ENCODE data around the gene AGTPBP1.

Gene AGTPBP1

DNA sequence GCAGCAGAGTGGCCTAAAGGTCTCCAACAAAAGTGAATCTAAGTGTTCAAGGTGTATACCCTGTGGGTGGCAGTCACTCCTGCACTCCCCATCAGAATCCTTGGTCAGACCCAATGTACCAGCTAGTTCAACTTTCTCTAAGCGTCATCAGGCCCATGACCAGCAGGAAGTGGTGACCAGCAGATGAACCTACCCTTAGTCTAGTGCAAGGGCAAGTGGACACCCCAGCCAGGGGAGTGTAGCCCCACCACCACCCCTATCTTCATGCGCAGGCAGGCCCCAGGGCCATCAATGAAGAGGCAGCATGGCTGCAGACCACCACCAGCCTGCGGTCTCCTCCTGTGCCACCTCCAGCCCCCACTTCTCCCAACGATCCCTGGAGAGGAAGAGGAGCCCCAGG lies 213.1 kb downstream of the AGTPBP1 start:
- no peak for DNase-seq

DNA sequence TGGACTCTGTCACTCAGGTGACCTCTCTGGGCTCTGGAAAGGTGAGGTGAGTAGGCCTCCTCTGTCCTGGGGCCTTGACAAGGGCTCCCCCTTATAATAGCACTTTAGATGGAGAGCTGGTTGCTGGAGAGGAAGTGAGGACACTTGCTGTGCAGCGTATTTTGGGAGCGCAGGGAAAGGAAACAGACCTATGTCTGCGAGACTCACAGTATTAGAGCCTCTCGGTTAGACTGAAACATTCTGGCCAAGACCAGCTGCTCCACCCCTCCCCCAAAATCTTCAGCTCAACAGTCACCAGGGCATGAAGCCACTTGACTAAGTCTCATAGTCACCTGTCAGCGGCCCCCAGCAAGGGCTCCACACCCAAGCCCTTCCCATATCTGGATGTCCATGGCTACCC lies 213.6 kb downstream of the AGTPBP1 start:
- no peak for DNase-seq

DNA sequence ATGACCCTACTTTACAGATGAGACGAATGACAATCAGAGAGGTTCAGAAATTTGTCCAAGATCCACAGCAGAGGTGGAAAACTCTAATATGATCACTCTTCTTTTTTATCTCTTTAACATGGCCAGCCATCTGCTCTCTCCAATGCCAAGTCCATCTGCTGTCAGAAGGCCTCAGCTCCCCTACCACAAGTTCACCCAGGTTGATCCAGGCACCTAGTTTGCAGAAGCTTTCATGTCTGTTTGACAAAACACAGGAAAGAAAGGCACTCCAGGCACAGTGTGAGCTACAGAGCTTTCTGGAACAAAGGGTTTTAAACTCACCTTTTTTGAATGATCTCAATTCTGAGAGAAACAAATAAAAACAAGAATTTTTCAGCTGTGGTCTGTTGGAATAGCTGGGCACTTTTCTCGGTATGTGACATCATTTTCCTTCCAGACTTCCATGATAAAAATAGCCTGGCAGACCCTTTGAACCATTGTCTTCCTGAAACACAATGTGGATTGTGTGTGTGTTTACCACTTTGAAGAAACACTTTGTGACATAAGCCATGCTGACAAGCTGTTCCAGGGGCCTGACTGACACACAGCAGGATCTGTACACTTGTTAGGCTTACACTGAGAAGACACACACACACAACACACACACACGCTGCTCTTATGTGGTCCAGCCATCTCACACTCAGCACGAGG lies 214.3 kb downstream of the AGTPBP1 start:
- DNase-seq: no peak

DNA sequence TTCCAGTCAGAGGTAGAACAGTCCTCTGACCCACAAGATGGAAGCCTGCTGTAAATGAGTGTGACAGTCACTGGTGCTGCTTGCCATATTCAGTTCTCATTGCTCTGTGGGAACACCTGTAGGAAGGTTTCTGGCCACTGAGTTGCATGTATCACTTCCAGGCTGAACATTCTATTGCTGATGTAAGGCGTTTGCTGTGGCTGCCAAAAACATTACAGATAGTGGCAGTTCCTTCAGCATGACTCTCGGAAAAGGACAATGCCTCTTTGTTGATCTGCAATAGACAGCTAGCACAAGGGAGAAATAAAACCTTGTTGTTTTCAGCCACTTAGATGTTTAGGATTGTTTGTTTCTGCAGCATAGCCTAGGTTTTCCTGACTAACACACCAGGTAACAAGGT lies 217.2 kb downstream of the AGTPBP1 start:
- DNase-seq: no peak

DNA sequence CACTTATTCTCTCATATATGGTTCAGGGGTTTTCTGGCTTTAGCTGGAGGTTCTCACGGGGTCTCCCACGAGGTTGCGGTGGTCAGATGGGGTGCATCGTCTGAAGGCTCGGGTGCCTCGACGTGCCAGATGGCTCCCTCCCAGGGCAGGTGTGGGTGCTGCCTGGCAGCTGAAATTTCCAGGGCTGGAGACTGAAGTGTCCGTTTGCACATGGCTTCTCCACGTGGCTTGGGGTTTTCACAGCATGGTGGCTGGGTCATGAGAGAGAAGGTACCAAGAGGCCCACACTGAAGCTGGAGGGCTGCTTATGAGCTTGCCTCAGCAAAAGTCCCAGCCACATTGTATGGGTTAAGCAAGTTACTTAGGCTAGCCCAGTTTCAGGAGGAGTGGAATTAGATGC lies 218.6 kb downstream of the AGTPBP1 start:
- no peak for DNase-seq

DNA sequence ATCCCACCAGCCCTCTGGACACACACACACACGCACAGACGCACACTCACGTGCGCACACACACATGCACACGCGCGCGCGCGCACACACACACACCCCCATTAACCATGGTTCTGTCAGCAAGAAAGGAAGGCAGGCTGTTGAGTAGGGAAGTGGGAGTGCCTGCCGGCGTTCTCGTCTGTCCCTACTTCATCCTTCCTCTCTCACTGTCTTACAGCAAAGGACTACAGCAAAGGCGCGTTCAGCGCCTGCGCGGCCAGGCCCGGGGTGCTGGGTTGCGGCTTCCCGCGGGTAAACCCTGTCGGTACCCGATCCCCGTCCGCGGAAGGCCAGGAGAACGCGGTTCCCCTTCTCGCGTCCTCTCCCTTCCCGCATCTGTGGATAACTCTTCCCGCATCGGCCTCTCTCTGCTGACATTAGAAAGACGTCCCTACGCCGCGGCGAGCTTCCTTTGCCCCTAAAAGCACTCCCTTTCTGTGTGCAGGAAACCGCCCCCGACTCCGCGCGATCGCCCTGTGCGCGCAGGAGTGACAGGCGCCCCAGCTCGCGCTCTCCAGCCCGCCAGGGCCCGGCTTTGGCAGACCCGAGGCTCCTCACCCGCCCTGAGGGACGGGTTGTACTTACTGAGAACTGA lies 219.2 kb downstream of the AGTPBP1 start:
- DNase-seq: peak; percentile 44 to 59

DNA sequence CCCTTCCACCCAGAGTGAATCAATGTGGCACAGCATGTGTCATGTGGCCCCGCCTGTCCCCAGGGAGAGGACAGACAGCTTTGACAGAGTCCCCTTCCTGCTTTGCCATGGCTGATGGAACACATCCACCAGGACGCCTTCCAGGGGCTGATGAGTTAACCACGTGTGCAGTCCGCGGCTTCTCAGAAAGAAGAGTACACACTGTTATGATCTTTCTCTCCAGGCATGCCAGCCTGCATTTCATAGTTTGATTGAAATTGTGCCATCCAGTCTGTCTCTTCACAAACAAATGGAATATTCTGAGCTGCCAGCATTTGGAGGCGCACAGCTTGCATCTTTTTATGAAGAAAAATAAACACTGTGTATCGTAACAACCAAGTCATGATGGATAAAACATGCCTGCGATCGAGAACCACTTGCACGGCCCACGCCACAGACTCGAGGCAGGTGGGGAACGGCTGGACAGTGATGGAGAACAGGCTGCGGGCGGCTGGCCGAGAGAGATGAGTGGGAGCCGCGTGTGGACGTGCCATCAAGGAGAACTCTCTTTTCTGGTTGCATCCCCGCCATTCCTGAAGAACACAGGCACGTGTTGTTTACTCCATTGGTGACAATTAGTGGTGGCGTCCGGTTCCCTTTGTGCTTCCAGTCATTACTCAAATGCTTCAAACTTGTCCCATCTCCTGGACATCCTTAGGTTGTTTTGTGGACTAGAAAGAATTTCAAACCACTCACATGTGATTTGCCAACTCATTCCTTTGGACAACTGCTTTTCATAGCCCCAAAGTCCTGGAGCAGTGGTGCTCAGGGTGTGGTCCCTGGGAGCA lies 220.2 kb downstream of the AGTPBP1 start:
- DNase-seq: no peak

DNA sequence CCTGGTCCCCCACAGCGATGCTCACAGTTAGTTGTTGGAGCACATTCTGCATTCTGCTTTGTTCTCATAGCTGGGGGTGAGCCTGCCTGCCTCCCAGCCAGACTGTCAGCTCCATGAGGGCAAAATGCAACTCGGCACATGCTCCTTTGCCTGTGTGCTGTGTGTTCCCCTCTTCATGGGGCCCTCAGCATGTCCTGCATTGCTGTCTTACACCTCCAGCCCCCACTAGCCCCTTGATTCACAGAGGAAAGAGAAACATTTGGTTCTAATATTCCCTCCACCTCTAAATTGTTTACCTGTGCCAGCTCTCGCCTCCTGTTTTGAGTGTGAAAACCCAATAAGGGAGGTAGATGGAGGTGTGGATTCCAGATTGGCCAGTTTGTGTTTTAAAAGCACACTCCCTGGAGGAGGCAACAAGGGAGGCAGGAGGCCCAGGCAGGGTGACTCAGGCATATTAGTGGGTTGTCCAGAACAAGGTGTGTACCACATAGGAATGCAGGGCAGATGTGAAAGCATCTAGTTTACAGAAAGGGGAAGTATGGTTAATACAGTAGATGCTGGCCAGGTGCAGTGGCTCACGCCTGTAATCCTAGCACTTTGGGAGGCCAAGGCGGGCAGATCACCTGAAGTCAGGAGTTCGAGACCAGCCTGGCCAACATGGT lies 224.6 kb downstream of the AGTPBP1 start:
- no peak for DNase-seq

DNA sequence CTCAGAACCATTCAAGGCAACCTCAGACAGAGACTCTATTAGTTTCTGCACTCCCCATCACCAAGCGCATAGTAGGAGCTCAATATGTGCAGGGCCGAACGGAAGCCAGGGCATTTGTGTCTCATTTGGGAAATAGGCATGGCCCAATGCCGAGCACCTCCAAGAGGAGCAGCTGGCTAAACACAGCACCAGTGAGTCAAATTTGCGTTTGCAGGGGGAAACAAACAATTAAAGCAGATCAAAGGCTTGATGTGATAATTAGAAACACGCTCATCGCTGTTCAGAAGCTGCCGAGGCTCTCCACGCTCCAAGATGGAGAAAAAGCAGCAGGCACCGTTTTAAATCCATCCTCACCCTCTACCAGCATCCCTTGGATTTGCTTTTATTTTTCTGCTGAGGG lies 225.3 kb downstream of the AGTPBP1 start:
- no peak for DNase-seq

DNA sequence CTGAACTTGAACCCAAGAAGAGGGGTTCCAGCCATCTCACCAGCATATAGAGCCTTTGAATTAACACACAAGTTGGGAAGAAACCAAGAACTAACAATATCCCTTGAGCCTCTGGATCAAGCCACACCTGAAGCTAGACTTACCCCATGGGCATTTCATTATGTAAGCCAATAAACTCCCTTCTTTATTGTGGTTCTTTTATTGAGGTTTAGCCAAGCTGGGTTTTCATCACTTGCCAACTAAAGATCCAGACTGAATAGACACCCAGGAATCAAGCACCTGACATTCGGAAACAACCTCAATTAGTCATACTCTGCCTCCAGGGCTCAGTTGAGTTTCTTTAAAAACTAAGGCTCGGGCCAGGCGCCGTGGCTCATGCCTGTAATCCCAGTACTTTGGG lies 226.7 kb downstream of the AGTPBP1 start:
- no peak for DNase-seq

DNA sequence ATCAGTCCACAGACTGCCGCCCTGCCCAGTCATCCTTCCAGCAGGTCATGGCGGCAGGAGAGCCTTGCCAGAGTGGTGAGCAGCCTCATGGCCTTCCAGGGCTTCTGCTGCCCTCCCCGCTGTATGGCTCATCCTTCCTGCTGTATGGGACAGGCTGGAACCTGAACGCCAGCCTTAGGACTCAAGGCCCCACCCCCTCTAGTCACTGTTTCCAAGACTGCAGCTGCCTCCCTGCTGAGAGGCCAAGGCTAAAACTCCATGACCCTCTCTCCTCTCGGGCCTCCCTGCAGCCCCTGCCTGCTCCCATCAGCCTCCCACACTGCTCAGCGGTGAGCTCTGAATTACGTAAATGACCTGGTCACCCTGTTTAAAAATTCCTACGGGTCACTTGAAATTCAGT lies 227.5 kb downstream of the AGTPBP1 start:
- DNase-seq: no peak

DNA sequence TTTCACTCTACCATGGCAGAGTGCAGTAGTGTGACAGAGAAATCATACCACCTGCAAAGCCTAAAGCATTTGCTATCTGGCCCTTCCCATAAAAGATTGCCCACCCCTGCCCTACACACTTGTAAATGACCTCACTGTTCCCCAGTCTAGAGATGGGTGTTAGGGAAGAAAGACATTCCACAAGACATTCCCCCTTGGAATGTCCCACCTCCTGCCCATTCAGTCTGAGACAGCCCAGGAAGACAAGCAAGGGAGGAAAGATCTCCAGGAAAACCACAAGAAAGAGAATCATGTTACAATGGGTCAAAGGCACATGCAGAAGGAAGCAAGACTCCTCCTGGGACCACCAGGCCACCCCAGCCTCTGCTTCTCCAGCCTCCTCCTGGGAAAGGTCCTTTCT lies 230.0 kb downstream of the AGTPBP1 start:
- DNase-seq: no peak

DNA sequence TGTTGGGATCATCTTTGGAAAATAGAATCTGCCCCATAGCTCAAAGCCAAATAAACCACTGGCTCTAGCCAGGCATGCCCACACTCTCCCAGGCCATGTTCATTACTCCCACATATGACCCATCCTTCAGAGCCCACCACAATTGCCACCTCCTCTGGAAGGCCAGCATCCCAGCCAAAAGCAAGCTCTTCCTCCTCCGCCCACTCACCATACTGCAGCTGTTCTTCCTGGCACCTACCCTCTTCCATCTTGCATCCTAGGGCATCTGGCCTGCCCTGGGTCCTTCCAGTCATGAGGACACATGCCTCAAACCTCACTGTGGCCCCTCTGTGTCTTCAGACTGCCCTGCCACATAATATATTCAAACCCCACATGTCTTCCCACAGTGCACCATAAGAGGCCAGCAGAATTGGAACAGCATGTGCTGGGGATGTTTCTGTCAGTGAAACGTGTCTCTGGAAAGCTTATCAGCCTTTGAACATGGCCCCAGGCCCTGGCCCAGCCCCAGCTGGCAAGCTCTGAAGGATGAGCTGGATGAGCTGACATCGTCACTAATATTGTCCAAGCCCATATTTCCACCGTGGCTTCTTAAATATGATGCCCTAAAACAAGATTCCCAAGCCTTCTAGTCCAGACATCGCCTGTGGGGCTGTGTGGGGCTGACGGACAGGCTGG lies 230.8 kb downstream of the AGTPBP1 start:
- no peak for DNase-seq

DNA sequence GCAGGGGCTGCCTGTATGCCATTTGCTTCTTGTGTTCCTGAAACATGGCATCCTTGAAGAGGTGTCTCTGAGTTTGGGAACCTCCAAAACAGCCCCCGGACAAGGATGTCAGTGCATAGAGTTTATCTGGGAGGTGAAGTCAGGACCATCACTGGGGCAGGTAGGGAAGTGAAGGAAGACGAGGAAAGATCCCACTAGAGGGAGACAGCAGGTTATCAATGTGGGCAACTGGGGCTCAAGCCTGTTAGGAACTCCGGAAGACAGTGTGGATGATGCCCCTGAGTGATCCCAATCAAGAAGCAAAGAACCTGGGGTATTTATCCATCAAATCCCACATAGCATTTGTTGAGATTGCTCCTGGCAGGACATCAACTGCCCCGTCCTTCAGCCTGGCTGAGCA lies 233.1 kb downstream of the AGTPBP1 start:
- no peak for DNase-seq

DNA sequence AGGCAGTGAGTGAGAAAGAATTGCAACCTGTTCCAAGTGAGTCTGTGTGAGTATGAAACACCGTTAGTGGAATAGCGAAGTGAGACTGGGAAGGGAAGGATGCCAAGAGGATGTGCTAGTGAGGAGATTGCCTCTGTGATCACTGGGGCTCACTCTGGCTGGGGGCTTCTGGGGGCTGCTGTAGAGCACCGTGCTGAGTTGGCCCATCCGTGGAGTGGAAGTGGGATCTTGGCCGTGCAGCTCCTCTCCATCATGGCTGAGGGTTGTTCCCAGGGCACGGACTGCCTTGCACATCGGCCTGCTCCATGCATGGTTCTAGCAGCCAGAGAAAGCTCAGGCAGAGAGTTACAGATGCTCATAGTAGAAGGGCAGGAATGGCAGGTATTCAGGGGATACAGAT lies 236.1 kb downstream of the AGTPBP1 start:
- no peak for DNase-seq

DNA sequence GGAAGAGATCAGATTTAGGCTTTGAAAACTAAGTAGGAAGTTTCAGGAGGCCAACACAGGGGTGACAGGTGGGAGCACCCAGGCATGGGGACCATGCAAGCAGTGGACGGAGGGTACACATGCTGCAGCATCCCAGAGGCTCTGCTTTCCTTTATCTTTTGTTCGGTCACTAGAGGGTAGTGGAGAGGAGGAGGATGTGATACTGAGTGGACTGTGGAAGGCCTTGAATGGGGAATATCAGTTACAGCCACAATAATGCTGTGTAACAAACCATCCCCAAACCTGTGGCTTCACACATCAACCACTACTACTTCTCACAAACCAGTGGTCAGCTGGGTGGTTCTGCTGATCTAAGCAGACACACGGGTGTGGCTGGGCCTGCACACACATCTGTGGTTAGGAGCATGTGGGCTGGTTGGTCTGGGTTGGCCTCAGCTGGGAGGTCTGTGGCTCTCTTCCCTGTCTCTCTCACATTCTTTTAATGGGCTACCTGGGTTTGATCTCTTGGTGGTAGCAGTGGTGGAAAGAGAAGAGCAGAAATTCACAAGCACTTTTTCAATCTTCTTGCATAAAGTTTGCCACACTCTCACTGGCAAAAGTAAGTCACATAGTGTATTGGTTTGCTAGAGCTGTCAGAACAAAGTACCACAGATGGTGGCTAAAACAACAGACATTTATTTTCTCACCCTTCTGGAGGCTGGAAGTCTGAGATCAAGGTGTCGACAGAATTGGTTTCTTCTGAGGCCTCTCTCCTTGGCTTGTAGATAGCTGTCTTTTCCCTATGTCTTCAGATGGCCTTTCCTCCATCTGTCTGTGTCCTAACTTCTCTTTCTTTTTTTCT lies 238.7 kb downstream of the AGTPBP1 start:
- DNase-seq: no peak

DNA sequence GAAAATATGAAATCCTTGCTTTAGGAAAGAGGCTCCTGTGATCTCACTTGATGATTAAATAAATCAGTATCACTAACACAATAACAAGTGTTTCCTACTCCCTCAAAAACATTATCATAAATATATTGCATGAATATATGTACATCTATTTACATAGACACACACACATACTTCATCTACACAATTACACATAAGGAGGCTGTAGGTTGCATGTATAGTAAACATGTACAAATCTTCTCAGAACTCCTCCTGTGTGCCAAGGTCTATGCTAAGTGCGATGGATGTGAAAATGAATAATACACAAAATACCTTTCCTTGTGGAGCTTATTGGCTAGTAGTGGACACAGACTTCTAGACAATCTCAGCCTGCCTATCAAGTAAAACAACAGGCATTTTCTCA lies 239.9 kb downstream of the AGTPBP1 start:
- no peak for DNase-seq

DNA sequence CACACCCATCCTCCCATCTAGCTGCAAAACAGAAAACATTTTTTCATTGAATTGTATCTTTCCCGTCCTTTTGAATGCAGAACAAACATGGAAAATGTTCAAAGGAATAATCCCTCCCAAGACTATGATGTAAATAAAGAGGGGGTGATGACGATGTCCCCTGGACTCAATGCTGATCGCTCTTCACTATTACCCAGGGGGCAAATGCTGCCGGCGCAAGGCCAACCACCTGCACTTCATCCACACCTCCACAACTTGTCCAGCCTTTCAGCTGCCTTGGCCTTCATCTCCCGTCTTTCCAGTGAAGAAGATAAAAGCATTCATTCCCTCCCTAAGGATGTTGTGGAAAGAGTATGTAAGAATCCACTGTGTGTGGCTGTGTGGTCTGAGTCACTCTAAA lies 240.3 kb downstream of the AGTPBP1 start:
- no peak for DNase-seq
